Measurements from ENCODE around the gene NUP50. TPM values are rescaled to one million over a fixed set of nuclear protein-coding genes. Genes with fewer than 3 reads are reported as not detected.

Gene NUP50
- total and polyA plus RNA-seq, 2 of the 13 experiments (the other 11 are each of a cell fraction or from before 2014, with no cell fraction given), result 14.2 to 52.4 TPM

- no peak; the same call in 1 of the 2 replicates for TF ChIP-seq SNAPC4 (CRISPR knock-in tag; IDR thresholded peaks at IDR 0.05)
- no peak for TF ChIP-seq ZFP36 (IDR thresholded peaks at IDR 0.05; ENCODE audit: borderline replicate concordance, low read depth, low read length, partially characterized antibody)
- peak; percentile 93 for TF ChIP-seq HOXA5 (CRISPR knock-in tag; IDR thresholded peaks at IDR 0.05)
- TF ChIP-seq RFXANK (CRISPR knock-in tag; IDR thresholded peaks at IDR 0.05), result no peak
- no peak for TF ChIP-seq PTBP1 (IDR thresholded peaks at IDR 0.05; ENCODE audit: low read depth, low read length, poor library complexity, severe bottlenecking)
- 0 out of 2 replicates have a peak, but pooled peaks have one; percentile 72 for TF ChIP-seq THAP7 (CRISPR knock-in tag; IDR thresholded peaks at IDR 0.05)
- peak; percentile 70; the same call in 1 of the 2 replicates for TF ChIP-seq ZFYVE20 (CRISPR knock-in tag; IDR thresholded peaks at IDR 0.05; ENCODE audit: borderline replicate concordance, low read depth)
- TF ChIP-seq ERF (CRISPR knock-in tag; IDR thresholded peaks at IDR 0.05), result peak; percentile 65; the same call in 1 of the 2 replicates
- 0 out of 2 replicates have a peak, but pooled peaks have one; percentile 43 for TF ChIP-seq HMGXB3 (CRISPR knock-in tag; IDR thresholded peaks at IDR 0.05; ENCODE audit: borderline replicate concordance)
- no peak for TF ChIP-seq ZFAT (CRISPR knock-in tag; conservative IDR thresholded peaks at IDR 0.05)
- peak; percentile 71; the same call in 1 of the 2 replicates for TF ChIP-seq ZNF772 (CRISPR knock-in tag; IDR thresholded peaks at IDR 0.05)
- TF ChIP-seq ZNF816 (CRISPR knock-in tag; IDR thresholded peaks at IDR 0.05; ENCODE audit: borderline replicate concordance), result peak; percentile 70; the same call in 1 of the 2 replicates
- TF ChIP-seq GMEB1 (CRISPR knock-in tag; IDR thresholded peaks at IDR 0.05; ENCODE audit: borderline replicate concordance), result peak; percentile 85
- TF ChIP-seq ZNF747 (CRISPR knock-in tag; IDR thresholded peaks at IDR 0.05; ENCODE audit: borderline replicate concordance), result peak; percentile 60; the same call in 1 of the 2 replicates
- peak; percentile 65; the same call in 1 of the 2 replicates for TF ChIP-seq ZNF263 (CRISPR knock-in tag; IDR thresholded peaks at IDR 0.05)
- no peak for TF ChIP-seq CC2D1A (CRISPR knock-in tag; IDR thresholded peaks at IDR 0.05)
These were observed at the start of gene NUP50 (continued) for GRCh38 chr22:45163451-45164269.
